22Rv1 (cell line): ENCODE data around the gene RPL31.

Source experiments
- H3K27ac ChIP-seq: fragments of 450-650 bp; 2 replicates; pipeline ENCODE4 v1.5.1; 2017
- CTCF ChIP-seq: fragments of 450-650 bp; IDR thresholded peaks from 2 replicates; pipeline ENCODE4 v1.5.1; 2017; ENCODE audit warnings: mild to moderate bottlenecking
- ZFX ChIP-seq: fragments of 450-650 bp; IDR thresholded peaks from 2 replicates; pipeline ENCODE4 v1.6.1; 2017; ENCODE audit warnings: antibody characterized with exemption, borderline replicate concordance

Gene RPL31

GRCh38 chr2:101014264-101014857, 12.3 kb downstream of the RPL31 start:
- H3K27ac ChIP-seq = 0 out of 2 replicates have a peak overlapping the region, but pooled peaks have one; percentile 19
- TF ChIP-seq ZFX = no peak

GRCh38 chr2:101017371-101017770, 15.3 kb downstream of the RPL31 start:
- TF ChIP-seq ZFX (no peak), CTCF (no peak)
- H3K27ac ChIP-seq = no peak overlapping the region

- no peak overlapping the region for H3K27ac ChIP-seq
- TF ChIP-seq CTCF = no peak
- TF ChIP-seq ZFX = no peak
Measured at GRCh38 chr2:101018934-101019333, 16.8 kb downstream of the RPL31 start.

- no peak overlapping the region for H3K27ac ChIP-seq
- no peak for TF ChIP-seq ZFX
- TF ChIP-seq CTCF = no peak
Measured at GRCh38 chr2:101022221-101022620, 20.1 kb downstream of the RPL31 start.

- H3K27ac ChIP-seq = no peak overlapping the region
- TF ChIP-seq CTCF (no peak), ZFX (no peak)
Measured at GRCh38 chr2:101023327-101024107, 21.4 kb downstream of the RPL31 start.

GRCh38 chr2:101025561-101025960, 23.5 kb downstream of the RPL31 start:
- peak overlapping the region; percentile 31 for H3K27ac ChIP-seq
- TF ChIP-seq ZFX = no peak
- no peak for TF ChIP-seq CTCF

GRCh38 chr2:101026253-101026701, 24.2 kb downstream of the RPL31 start:
- TF ChIP-seq CTCF (no peak), ZFX (no peak)
- H3K27ac ChIP-seq = peak overlapping the region; percentile 31
